H9 (cell line): ENCODE measurements around the gene GPR146. TPM values are rescaled to one million over a fixed set of nuclear protein-coding genes. Genes with fewer than 3 reads are reported as not detected.
A peak's percentile ranks its signal among the peaks of the same experiment; 100 is the strongest.

Experiments
- DNase-seq: peaks from one replicate; pipeline ENCODE4 v3.0.0-alpha.2; 2017
- H2AFZ ChIP-seq: one replicate; pipeline ENCODE4 v1.6.1; 2013; ENCODE audit warnings: mild to moderate bottlenecking, low read length, control low read depth, moderate library complexity
- H2AK5ac ChIP-seq: 2 replicates; pipeline ENCODE4 v1.6.1; 2013; ENCODE audit warnings: low read length, control low read depth, mixed read lengths; ENCODE audit not compliant: insufficient read length
- H2BK120ac ChIP-seq: one replicate; pipeline ENCODE4 v1.6.1; 2013; ENCODE audit warnings: low read depth, mild to moderate bottlenecking, low read length, control low read depth, inconsistent platforms; ENCODE audit not compliant: poor library complexity, severe bottlenecking
- H2BK12ac ChIP-seq: 2 replicates; pipeline ENCODE4 v1.6.1; 2013; ENCODE audit warnings: low read length, control low read depth, mixed read lengths, low read depth; ENCODE audit not compliant: insufficient read length
- H2BK15ac ChIP-seq: 2 replicates; pipeline ENCODE4 v1.6.1; 2013; ENCODE audit warnings: low read depth, low read length, control low read depth
- H2BK20ac ChIP-seq: one replicate; pipeline ENCODE4 v1.6.1; 2013; ENCODE audit warnings: low read depth, mild to moderate bottlenecking, low read length, control low read depth, inconsistent platforms; ENCODE audit not compliant: poor library complexity, severe bottlenecking
- H2BK5ac ChIP-seq: 2 replicates; pipeline ENCODE4 v1.6.1; 2013; ENCODE audit warnings: low read length, control low read depth, mixed read lengths; ENCODE audit not compliant: insufficient read length
- H3K14ac ChIP-seq: 2 replicates; pipeline ENCODE4 v1.6.1; 2013; ENCODE audit warnings: low read length, control low read depth; ENCODE audit not compliant: insufficient read depth
- H3K18ac ChIP-seq: 2 replicates; pipeline ENCODE4 v1.6.1; 2013; ENCODE audit warnings: low read depth, mild to moderate bottlenecking, mixed read lengths, low read length, control low read depth; ENCODE audit not compliant: insufficient read length
- H3K23ac ChIP-seq: 2 replicates; pipeline ENCODE4 v1.6.1; 2013; ENCODE audit warnings: low read length, control low read depth, mixed read lengths, low read depth; ENCODE audit not compliant: insufficient read length
- H3K23me2 ChIP-seq: 2 replicates; pipeline ENCODE4 v1.6.1; 2013; ENCODE audit warnings: low read depth, mild to moderate bottlenecking, mixed read lengths, low read length, control low read depth; ENCODE audit not compliant: insufficient read length, poor library complexity, severe bottlenecking
- H3K27ac ChIP-seq: 2 replicates; pipeline ENCODE4 v1.5.1; 2013; ENCODE audit warnings: low read length, control low read depth, mixed read lengths, low read depth; ENCODE audit not compliant: insufficient read length
- H3K27me3 ChIP-seq: 2 replicates; pipeline ENCODE4 v1.6.1; 2013; ENCODE audit warnings: low read length, control low read depth, inconsistent platforms; ENCODE audit not compliant: insufficient read depth
- H3K4ac ChIP-seq: 2 replicates; pipeline ENCODE4 v1.6.1; 2013; ENCODE audit warnings: low read depth, mild to moderate bottlenecking, control low read depth, inconsistent platforms, low read length, moderate library complexity
- H3K4me1 ChIP-seq: 2 replicates; pipeline ENCODE4 v1.6.1; 2013; ENCODE audit warnings: low read length, control low read depth, inconsistent platforms; ENCODE audit not compliant: insufficient read depth
- H3K4me2 ChIP-seq: 2 replicates; pipeline ENCODE4 v1.6.1; 2013; ENCODE audit warnings: low read length, control low read depth, mixed read lengths; ENCODE audit not compliant: insufficient read length, insufficient read depth
- H3K56ac ChIP-seq: 2 replicates; pipeline ENCODE4 v1.6.1; 2013; ENCODE audit warnings: low read depth, mild to moderate bottlenecking, mixed read lengths, low read length, control low read depth; ENCODE audit not compliant: insufficient read length
- H3K79me1 ChIP-seq: 2 replicates; pipeline ENCODE4 v1.6.1; 2013; ENCODE audit warnings: low read depth, mild to moderate bottlenecking, moderate library complexity, low read length, control low read depth, inconsistent platforms; ENCODE audit not compliant: insufficient read depth, poor library complexity, severe bottlenecking
- H3K79me2 ChIP-seq: 2 replicates; pipeline ENCODE4 v1.6.1; 2013; ENCODE audit warnings: low read length, control low read depth, inconsistent platforms; ENCODE audit not compliant: insufficient read depth
- H3K9ac ChIP-seq: 2 replicates; pipeline ENCODE4 v1.6.1; 2013; ENCODE audit warnings: low read length, control low read depth, mixed read lengths; ENCODE audit not compliant: insufficient read length; ENCODE audit errors: extremely low read depth
- H3K9me3 ChIP-seq: one replicate; pipeline ENCODE4 v1.6.1; 2013; ENCODE audit warnings: low read depth, low read length, inconsistent platforms; ENCODE audit not compliant: control insufficient read depth
- H3T11ph ChIP-seq: one replicate; pipeline ENCODE4 v1.6.1; 2013; ENCODE audit warnings: mild to moderate bottlenecking, low read length, control low read depth, inconsistent platforms
- H4K20me1 ChIP-seq: one replicate; pipeline ENCODE4 v1.6.1; 2013; ENCODE audit not compliant: control insufficient read depth, insufficient read length, insufficient read depth
- H4K5ac ChIP-seq: 2 replicates; pipeline ENCODE4 v1.6.1; 2013; ENCODE audit warnings: low read depth, mild to moderate bottlenecking, mixed read lengths, low read length, control low read depth; ENCODE audit not compliant: insufficient read length
- H4K8ac ChIP-seq: replicated peaks from 2 replicates; pipeline ENCODE4 v1.6.1; 2013; ENCODE audit warnings: low read length, control low read depth, mixed read lengths, low read depth; ENCODE audit not compliant: insufficient read length
- H4K91ac ChIP-seq: 2 replicates; pipeline ENCODE4 v1.6.1; 2013; ENCODE audit warnings: low read depth, mild to moderate bottlenecking, moderate library complexity, mixed read lengths, low read length, control low read depth; ENCODE audit not compliant: insufficient read length
- H3K27ac Mint-ChIP-seq, 3 experiments: 2 replicates in 2 of 3; 3 replicates in 1 of 3; pipeline ENCODE4 v1.8.0; 2020 to 2021; ENCODE audit warnings: mixed read lengths in 3 of 3, mild to moderate bottlenecking in 1 of 3, moderate library complexity in 1 of 3
- H3K27me3 Mint-ChIP-seq: 2 replicates; pipeline ENCODE4 v1.8.0; 2021; ENCODE audit warnings: low read depth, mild to moderate bottlenecking, moderate library complexity, mixed read lengths
- H3K36me3 Mint-ChIP-seq, 3 experiments: 2 replicates in 2 of 3; 3 replicates in 1 of 3; pipeline ENCODE4 v1.8.0; 2020 to 2021; ENCODE audit warnings: low read depth in 3 of 3, mixed read lengths in 3 of 3; ENCODE audit not compliant: insufficient read depth in 1 of 3
- H3K4me1 Mint-ChIP-seq, 2 experiments: 2 replicates each; pipeline ENCODE4 v1.8.0; 2020; ENCODE audit warnings: mixed read lengths in 2 of 2
- H3K4me3 Mint-ChIP-seq, 2 experiments: 2 replicates in 1 of 2; 3 replicates in 1 of 2; pipeline ENCODE4 v1.8.0; 2020 to 2021; ENCODE audit warnings: mild to moderate bottlenecking in 2 of 2, mixed read lengths in 2 of 2, moderate library complexity in 1 of 2
- H3K9me3 Mint-ChIP-seq, 2 experiments: 2 replicates in 1 of 2; 3 replicates in 1 of 2; pipeline ENCODE4 v1.8.0; 2020; ENCODE audit warnings: mild to moderate bottlenecking in 2 of 2, mixed read lengths in 2 of 2, moderate library complexity in 1 of 2
- WGBS: extraction: QIAGEN DNeasy Blood & Tissue Kit; methylation state at CpG from one replicate; pipeline ENCODE4 v1.1.7; 2013; ENCODE audit warnings: missing lambda C conversion rate, low lambda C conversion rate, mixed read lengths; ENCODE audit not compliant: insufficient read length; ENCODE audit errors: extremely low coverage; 5-methylcytosine and 5-hydroxymethylcytosine counted together
- total RNA-seq: library from RNA; stranded (reverse); gene quantifications from 2 replicates; pipeline ENCODE4 v1.2.1, GENCODE V29; 2021
- TF ChIP-seq, protein P1 (sequence below): fragments of 200-600 bp; sonication (generic); conservative IDR thresholded peaks from 3 replicates; pipeline ENCODE4 v1.8.0; 2021; ENCODE audit warnings: antibody characterized with exemption, mild to moderate bottlenecking

GPR146 gene
- total RNA-seq, 1 experiment from 2014 or later = 1.4 TPM

DNA sequence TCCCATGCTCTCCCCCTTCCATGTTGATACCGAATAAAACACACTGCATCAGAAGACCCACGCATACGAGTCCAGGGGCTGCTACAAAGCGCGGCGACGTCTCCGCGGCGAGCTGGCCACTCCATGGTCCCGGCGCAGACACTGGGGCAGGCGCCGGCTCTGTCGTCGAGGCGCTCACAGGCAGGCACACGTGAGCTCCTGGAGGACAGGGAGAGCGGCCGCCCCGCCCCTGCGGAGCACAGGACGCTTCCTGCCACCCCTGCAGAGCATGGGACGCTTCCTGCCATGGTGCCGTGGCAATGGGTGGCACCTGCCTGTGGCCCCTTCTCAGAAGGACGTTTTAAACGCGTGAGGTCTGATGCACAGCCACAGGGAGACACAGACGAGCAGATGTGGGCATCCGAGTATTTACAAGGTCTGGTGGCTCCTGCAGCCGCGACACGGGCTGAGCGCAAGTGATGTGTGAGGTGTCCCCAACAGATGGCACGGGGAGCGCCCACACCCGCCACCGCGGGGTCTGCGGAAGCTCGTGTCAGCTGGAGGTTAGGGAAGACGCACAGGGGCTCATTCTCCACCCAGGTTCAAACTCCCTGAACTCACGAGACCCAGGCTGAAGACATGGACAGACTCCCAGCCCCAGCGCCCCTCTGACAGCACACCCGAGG lies 21.4 kb upstream of the GPR146 start:
- H3K56ac ChIP-seq = no peak overlapping the region
- no peak overlapping the region for H3K27ac ChIP-seq
- H3K18ac ChIP-seq = no peak overlapping the region
- no peak overlapping the region for H2AK5ac ChIP-seq
- H2BK12ac ChIP-seq = no peak overlapping the region
- peaks cover 6 to 11% of the 10 kb centered on the region in 2 experiments for H3K4me1 Mint-ChIP-seq
- H2AFZ ChIP-seq = no peak overlapping the region
- H3T11ph ChIP-seq = no peak overlapping the region
- H3K9me3 ChIP-seq = no peaks in the 10 kb centered on the region
- no peaks in the 10 kb centered on the region for H3K27me3 ChIP-seq
- no peak for DNase-seq
- H3K9ac ChIP-seq = no peak overlapping the region
- peaks cover 2% of the 10 kb centered on the region; the same call in 1 of the 2 replicates for H3K27me3 Mint-ChIP-seq
- no peaks in the 10 kb centered on the region for H4K20me1 ChIP-seq
- TF ChIP-seq, protein P1, sequence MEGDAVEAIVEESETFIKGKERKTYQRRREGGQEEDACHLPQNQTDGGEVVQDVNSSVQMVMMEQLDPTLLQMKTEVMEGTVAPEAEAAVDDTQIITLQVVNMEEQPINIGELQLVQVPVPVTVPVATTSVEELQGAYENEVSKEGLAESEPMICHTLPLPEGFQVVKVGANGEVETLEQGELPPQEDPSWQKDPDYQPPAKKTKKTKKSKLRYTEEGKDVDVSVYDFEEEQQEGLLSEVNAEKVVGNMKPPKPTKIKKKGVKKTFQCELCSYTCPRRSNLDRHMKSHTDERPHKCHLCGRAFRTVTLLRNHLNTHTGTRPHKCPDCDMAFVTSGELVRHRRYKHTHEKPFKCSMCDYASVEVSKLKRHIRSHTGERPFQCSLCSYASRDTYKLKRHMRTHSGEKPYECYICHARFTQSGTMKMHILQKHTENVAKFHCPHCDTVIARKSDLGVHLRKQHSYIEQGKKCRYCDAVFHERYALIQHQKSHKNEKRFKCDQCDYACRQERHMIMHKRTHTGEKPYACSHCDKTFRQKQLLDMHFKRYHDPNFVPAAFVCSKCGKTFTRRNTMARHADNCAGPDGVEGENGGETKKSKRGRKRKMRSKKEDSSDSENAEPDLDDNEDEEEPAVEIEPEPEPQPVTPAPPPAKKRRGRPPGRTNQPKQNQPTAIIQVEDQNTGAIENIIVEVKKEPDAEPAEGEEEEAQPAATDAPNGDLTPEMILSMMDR = no peak
- no peak overlapping the region for H3K4ac ChIP-seq
- H3K4me2 ChIP-seq = no peak overlapping the region
- H2BK15ac ChIP-seq = no peak overlapping the region
- H3K4me1 ChIP-seq = no peaks in the 10 kb centered on the region
- H3K36me3 Mint-ChIP-seq = peaks cover 4 to 37% (median 11%) of the 10 kb centered on the region in 3 experiments
- H2BK5ac ChIP-seq = no peak overlapping the region
- no peak overlapping the region for H3K14ac ChIP-seq
- no peak overlapping the region for H2BK20ac ChIP-seq
- H2BK120ac ChIP-seq = no peak overlapping the region
- peak overlapping the region in 2 of 3 experiments; percentile 41 to 49; a peak in 2 of 7 replicates for H3K27ac Mint-ChIP-seq
- H3K79me1 ChIP-seq = no peaks in the 10 kb centered on the region
- H4K8ac ChIP-seq = no peak overlapping the region
- H3K9me3 Mint-ChIP-seq = no peaks in the 10 kb centered on the region
- no peaks in the 10 kb centered on the region for H3K23me2 ChIP-seq
- no peak overlapping the region for H4K91ac ChIP-seq
- no peaks in the 10 kb centered on the region for H3K79me2 ChIP-seq
- no peak overlapping the region for H3K23ac ChIP-seq
- no peak overlapping the region for H3K4me3 Mint-ChIP-seq
- no peak overlapping the region for H4K5ac ChIP-seq
- WGBS = no CpG with 5 or more reads among the region's 45 CpGs
